OCI-LY1 (cell line): ENCODE data around the gene CH25H.

ENCODE experiments used
- H2AFZ ChIP-seq: fragments of 200-600 bp; sonication (generic), shearing (Covaris generic); 2 replicates; pipeline ENCODE4 v1.6.0; 2014; ENCODE audit warnings: antibody characterized with exemption, mild to moderate bottlenecking, low read length
- H3F3A ChIP-seq: fragments of 200-600 bp; sonication (generic), shearing (Covaris generic); 2 replicates; pipeline ENCODE4 v1.6.0; 2014; ENCODE audit warnings: mild to moderate bottlenecking, antibody characterized with exemption, low read length, moderate library complexity; ENCODE audit not compliant: insufficient read depth
- H3K27ac ChIP-seq: fragments of 200-600 bp; sonication (generic); 2 replicates; pipeline ENCODE4 v1.5.1; 2014; ENCODE audit warnings: low read length, mixed run types, mild to moderate bottlenecking, low read depth; ENCODE audit not compliant: poor library complexity, severe bottlenecking
- H3K27me3 ChIP-seq: fragments of 200-600 bp; sonication (generic); 2 replicates; pipeline ENCODE4 v1.6.0; 2014; ENCODE audit warnings: antibody characterized with exemption, mild to moderate bottlenecking, low read length, moderate library complexity; ENCODE audit not compliant: insufficient read depth
- H3K36me3 ChIP-seq: fragments of 200-600 bp; sonication (generic); 2 replicates; pipeline ENCODE4 v1.6.1; 2014; ENCODE audit warnings: mild to moderate bottlenecking, antibody characterized with exemption, low read length, moderate library complexity, mixed read lengths; ENCODE audit not compliant: insufficient read depth
- H3K4me1 ChIP-seq: fragments of 200-600 bp; sonication (generic); 2 replicates; pipeline ENCODE4 v1.5.1; 2014; ENCODE audit warnings: mild to moderate bottlenecking, low read length, moderate library complexity; ENCODE audit not compliant: insufficient read depth, severe bottlenecking
- H3K4me2 ChIP-seq: fragments of 200-600 bp; sonication (generic), shearing (Covaris generic); 2 replicates; pipeline ENCODE4 v1.6.1; 2014; ENCODE audit warnings: low read length
- H3K4me3 ChIP-seq: fragments of 200-600 bp; sonication (generic); 2 replicates; pipeline ENCODE4 v1.5.1; 2014; ENCODE audit warnings: low read length, low read depth, mild to moderate bottlenecking, mixed read lengths; ENCODE audit not compliant: poor library complexity, severe bottlenecking
- H3K79me2 ChIP-seq: fragments of 200-600 bp; shearing (Covaris generic); 2 replicates; pipeline ENCODE4 v1.6.1; 2016; ENCODE audit warnings: mixed run types, low read length, mixed read lengths; ENCODE audit not compliant: insufficient read depth
- H3K9ac ChIP-seq: fragments of 200-600 bp; sonication (generic), shearing (Covaris generic); 2 replicates; pipeline ENCODE4 v1.6.1; 2014; ENCODE audit warnings: mild to moderate bottlenecking, low read length, mixed read lengths
- H3K9me2 ChIP-seq: fragments of 200-600 bp; sonication (generic), shearing (Covaris generic); 2 replicates; pipeline ENCODE4 v1.6.1; 2014; ENCODE audit warnings: low read depth, mild to moderate bottlenecking, low read length, mixed read lengths
- H3K9me3 ChIP-seq: fragments of 200-600 bp; shearing (Covaris generic); 2 replicates; pipeline ENCODE4 v1.6.1; 2014; ENCODE audit warnings: low read length, mixed read lengths
- H4K20me1 ChIP-seq: fragments of 200-600 bp; sonication (generic), shearing (Covaris generic); 2 replicates; pipeline ENCODE4 v1.6.0; 2016; ENCODE audit warnings: mild to moderate bottlenecking, low read length; ENCODE audit not compliant: insufficient read depth
- EZH2 ChIP-seq: fragments of 200-600 bp; sonication (generic), shearing (Covaris generic); IDR thresholded peaks from 2 replicates; pipeline ENCODE4 v1.8.0; 2017; ENCODE audit warnings: borderline replicate concordance, mixed run types, mild to moderate bottlenecking, antibody characterized with exemption, low read length, moderate library complexity, mixed read lengths
- TF ChIP-seq, protein P1 (sequence below): fragments of 200-600 bp; sonication (generic), shearing (Covaris generic); IDR thresholded peaks from 2 replicates; pipeline ENCODE4 v1.5.1; 2017; ENCODE audit warnings: mild to moderate bottlenecking, antibody characterized with exemption, low read length, moderate library complexity, mixed read lengths

CH25H gene

DNA sequence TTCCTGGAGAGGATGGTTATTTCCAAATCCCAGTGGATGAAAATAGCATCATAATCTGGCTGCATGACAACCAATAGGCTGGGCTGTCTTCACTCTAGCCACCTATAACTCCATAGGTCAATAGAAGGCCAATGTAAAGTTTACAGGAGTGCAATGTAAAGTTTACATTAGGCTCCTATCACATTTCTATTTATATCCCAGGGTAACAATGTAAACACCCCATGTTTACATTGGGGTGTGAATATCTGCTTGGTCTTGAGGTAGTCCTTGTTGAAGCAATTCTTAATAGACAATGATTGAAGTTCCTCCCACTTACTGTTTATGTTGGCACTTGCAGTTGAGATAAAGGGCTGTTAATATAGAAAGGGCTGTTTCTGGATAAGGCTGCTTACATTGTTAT lies 21.5 kb downstream of the CH25H start:
- Histone ChIP-seq H3K36me3 (no peaks in the 10 kb centered on the region), H3K9me3 (no peaks in the 10 kb centered on the region), H3K79me2 (no peaks in the 10 kb centered on the region), H3K27me3 (no peaks in the 10 kb centered on the region), H3F3A (no peaks in the 10 kb centered on the region), H3K9me2 (no peaks in the 10 kb centered on the region), H3K4me1 (no peaks in the 10 kb centered on the region), H3K4me3 (no peak overlapping the region), H4K20me1 (no peaks in the 10 kb centered on the region), H3K4me2 (no peak overlapping the region), H3K27ac (no peak overlapping the region), H2AFZ (no peak overlapping the region), H3K9ac (no peak overlapping the region)
- TF ChIP-seq, protein P1, sequence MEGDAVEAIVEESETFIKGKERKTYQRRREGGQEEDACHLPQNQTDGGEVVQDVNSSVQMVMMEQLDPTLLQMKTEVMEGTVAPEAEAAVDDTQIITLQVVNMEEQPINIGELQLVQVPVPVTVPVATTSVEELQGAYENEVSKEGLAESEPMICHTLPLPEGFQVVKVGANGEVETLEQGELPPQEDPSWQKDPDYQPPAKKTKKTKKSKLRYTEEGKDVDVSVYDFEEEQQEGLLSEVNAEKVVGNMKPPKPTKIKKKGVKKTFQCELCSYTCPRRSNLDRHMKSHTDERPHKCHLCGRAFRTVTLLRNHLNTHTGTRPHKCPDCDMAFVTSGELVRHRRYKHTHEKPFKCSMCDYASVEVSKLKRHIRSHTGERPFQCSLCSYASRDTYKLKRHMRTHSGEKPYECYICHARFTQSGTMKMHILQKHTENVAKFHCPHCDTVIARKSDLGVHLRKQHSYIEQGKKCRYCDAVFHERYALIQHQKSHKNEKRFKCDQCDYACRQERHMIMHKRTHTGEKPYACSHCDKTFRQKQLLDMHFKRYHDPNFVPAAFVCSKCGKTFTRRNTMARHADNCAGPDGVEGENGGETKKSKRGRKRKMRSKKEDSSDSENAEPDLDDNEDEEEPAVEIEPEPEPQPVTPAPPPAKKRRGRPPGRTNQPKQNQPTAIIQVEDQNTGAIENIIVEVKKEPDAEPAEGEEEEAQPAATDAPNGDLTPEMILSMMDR, result no peak
- TF ChIP-seq EZH2, result no peak

GRCh38 chr10:89184638-89185037 lies 22.5 kb downstream of the CH25H start:
- TF ChIP-seq, protein P1, result no peak
- TF ChIP-seq EZH2, result no peak
- Histone ChIP-seq H3K4me2 (no peak overlapping the region), H4K20me1 (no peaks in the 10 kb centered on the region), H3K4me3 (no peak overlapping the region), H3K36me3 (no peaks in the 10 kb centered on the region), H3K9me2 (no peaks in the 10 kb centered on the region), H3K9me3 (no peaks in the 10 kb centered on the region), H3K27me3 (no peaks in the 10 kb centered on the region), H3K4me1 (no peaks in the 10 kb centered on the region), H3K27ac (no peak overlapping the region), H2AFZ (no peak overlapping the region), H3K79me2 (no peaks in the 10 kb centered on the region), H3K9ac (no peak overlapping the region), H3F3A (no peaks in the 10 kb centered on the region)

GRCh38 chr10:89183571-89183970 lies 23.5 kb downstream of the CH25H start:
- Histone ChIP-seq H4K20me1 (no peaks in the 10 kb centered on the region), H3K27me3 (no peaks in the 10 kb centered on the region), H3F3A (no peaks in the 10 kb centered on the region), H3K36me3 (no peaks in the 10 kb centered on the region), H3K9me3 (no peaks in the 10 kb centered on the region), H3K4me2 (no peak overlapping the region), H3K27ac (no peak overlapping the region), H3K9me2 (no peaks in the 10 kb centered on the region), H3K4me1 (no peaks in the 10 kb centered on the region), H3K4me3 (no peak overlapping the region), H3K79me2 (no peaks in the 10 kb centered on the region), H3K9ac (no peak overlapping the region), H2AFZ (no peak overlapping the region)
- TF ChIP-seq EZH2, result no peak
- TF ChIP-seq, protein P1, result no peak
